Right renal cortex interstitium (tissue), 3 donors: ENCODE data around the gene OR4D2. TPM values are rescaled to one million over a fixed set of nuclear protein-coding genes. Genes with fewer than 3 reads are reported as not detected.

Experiments
- DNase-seq, 3 donors: peaks; one replicate each; pipeline ENCODE4 v3.0.0-alpha.2; 2013; ENCODE audit warnings: low read depth in 3 of 3, low spot score in 2 of 3
- polyA plus RNA-seq, 3 donors: library from polyadenylated mRNA; unstranded; fragments of 120-200 nt; gene quantifications; one replicate each; pipeline ENCODE4 v1.2.1, GENCODE V29; 2013; ENCODE audit not compliant: insufficient read length in 3 of 3

OR4D2 gene
- polyA plus RNA-seq, 3 donors, result not detected

GRCh38 chr17:58205936-58206335, 39.2 kb downstream of the OR4D2 start:
- no peak for DNase-seq

- DNase-seq, result no peak
Measured at GRCh38 chr17:58207451-58207850, 40.7 kb downstream of the OR4D2 start.

- DNase-seq, result no peak
Measured at GRCh38 chr17:58208344-58208743, 41.6 kb downstream of the OR4D2 start.

- no peak for DNase-seq
Measured at GRCh38 chr17:58210922-58211321, 44.1 kb downstream of the OR4D2 start.

- no peak for DNase-seq
Measured at GRCh38 chr17:58215685-58216084, 48.9 kb downstream of the OR4D2 start.

GRCh38 chr17:58217766-58218165, 51.0 kb downstream of the OR4D2 start:
- DNase-seq, result no peak

GRCh38 chr17:58219007-58219788, 52.4 kb downstream of the OR4D2 start, which contains the start of gene MKS1:
TSS of gene MKS1 (minus strand) at chr17:58219255. CDS start at chr17:58219230, 25 bp downstream.
- DNase-seq, result peak; percentile 78 to 89 (median 82)

GRCh38 chr17:58219789-58220183, 53.0 kb downstream of the OR4D2 start:
- DNase-seq, result no peak

Other genes with a start within 250 kb of the OR4D2 start
- 10 to 100 TPM; 40.4 to 43.4 (median 42.7) TPM for gene CUEDC1, start 211.6 kb upstream of the OR4D2 start, polyA plus RNA-seq
- 100 to 1,000 TPM; 106 to 110 (median 107) TPM for gene VEZF1, start 178.7 kb upstream of the OR4D2 start, polyA plus RNA-seq
- gene SRSF1, start 159.7 kb upstream of the OR4D2 start, polyA plus RNA-seq, result 100 to 1,000 TPM; 403 to 437 (median 436) TPM
- 10 to 100 TPM; 84.2 to 84.8 (median 84.4) TPM for gene DYNLL2, start 83.6 kb upstream of the OR4D2 start, polyA plus RNA-seq
- gene OR4D1, start 18.6 kb upstream of the OR4D2 start, polyA plus RNA-seq, result not detected
- under 1 TPM; 0.26 to 0.99 (median 0.80) TPM for gene EPX, start 25.7 kb downstream of the OR4D2 start, polyA plus RNA-seq
- 10 to 100 TPM; 35.4 to 46.0 (median 39.5) TPM for gene MKS1, start 52.3 kb downstream of the OR4D2 start, polyA plus RNA-seq
- under 1 TPM; 0.04 to 0.10 (median 0.06) TPM for gene LPO, start 71.6 kb downstream of the OR4D2 start, polyA plus RNA-seq
- gene MPO, start 114.0 kb downstream of the OR4D2 start, polyA plus RNA-seq, result 1 to 10 TPM; 1.6 to 5.1 (median 3.6) TPM
- gene TSPOAP1, start 161.8 kb downstream of the OR4D2 start, polyA plus RNA-seq, result 10 to 100 TPM; 34.2 to 41.1 (median 38.8) TPM
- 100 to 1,000 TPM; 142 to 156 (median 148) TPM for gene SUPT4H1, start 185.2 kb downstream of the OR4D2 start, polyA plus RNA-seq